Natural killer cell (primary cell): Measurements from ENCODE around the gene CST11. TPM values are rescaled to one million over a fixed set of nuclear protein-coding genes. Genes with fewer than 3 reads are reported as not detected.

Experiments
- ATAC-seq, 3 donors: fragments of 150-1000 bp in 2 of 3; fragments of 200-7000 bp in 1 of 3; cut with Tn5 transposase; 1 replicate in 1 of 3; 2 replicates in 2 of 3; pipeline ENCODE4 v1.10.0; 2021; ENCODE audit warnings: mild to moderate bottlenecking in 2 of 3, moderate library complexity in 2 of 3
- DNase-seq, 2 donors: peaks; one replicate each; pipeline versions ENCODE4 v3.0.0 to v3.0.0-alpha.2; 2013 to 2021; ENCODE audit warnings: mixed read lengths in 1 of 2
- H3K27ac ChIP-seq: one replicate; pipeline ENCODE4 v1.5.1; 2013; ENCODE audit warnings: mild to moderate bottlenecking, low read length
- H3K27me3 ChIP-seq: one replicate; pipeline ENCODE4 v1.6.1; 2013; ENCODE audit warnings: low read length; ENCODE audit not compliant: control insufficient read depth, insufficient read depth
- H3K36me3 ChIP-seq: one replicate; pipeline ENCODE4 v1.6.1; 2013; ENCODE audit warnings: low read length; ENCODE audit not compliant: control insufficient read depth, insufficient read depth
- H3K4me1 ChIP-seq: one replicate; pipeline ENCODE4 v1.6.1; 2013; ENCODE audit warnings: low read length; ENCODE audit not compliant: control insufficient read depth, insufficient read depth
- H3K4me3 ChIP-seq: one replicate; pipeline ENCODE4 v1.5.1; 2013; ENCODE audit warnings: low read length
- H3K9me3 ChIP-seq: one replicate; pipeline ENCODE4 v1.6.1; 2013; ENCODE audit warnings: low read length; ENCODE audit not compliant: control insufficient read depth, insufficient read depth
- H3K27ac Mint-ChIP-seq, 2 donors: one replicate each; pipeline ENCODE4 v1.8.0; 2022; ENCODE audit warnings: mild to moderate bottlenecking in 2 of 2, mixed read lengths in 2 of 2, moderate library complexity in 1 of 2
- H3K27me3 Mint-ChIP-seq, 2 donors: one replicate each; pipeline ENCODE4 v1.8.0; 2022; ENCODE audit warnings: low read depth in 2 of 2, mixed read lengths in 2 of 2
- H3K36me3 Mint-ChIP-seq: one replicate; pipeline ENCODE4 v1.8.0; 2022; ENCODE audit warnings: mixed read lengths
- H3K4me1 Mint-ChIP-seq, 2 donors: one replicate each; pipeline ENCODE4 v1.8.0; 2022; ENCODE audit warnings: mixed read lengths in 2 of 2
- H3K4me3 Mint-ChIP-seq: one replicate; pipeline ENCODE4 v1.8.0; 2022; ENCODE audit warnings: mild to moderate bottlenecking, moderate library complexity, mixed read lengths
- H3K9me3 Mint-ChIP-seq, 2 donors: one replicate each; pipeline ENCODE4 v1.8.0; 2022; ENCODE audit warnings: mixed read lengths in 2 of 2
- CTCF ChIP-seq: fragments of 200-600 bp; IDR thresholded peaks from one replicate; pipeline ENCODE4 v1.8.0; 2022; ENCODE audit warnings: antibody characterized with exemption
- WGBS: methylation state at CpG from one replicate; pipeline ENCODE4 v1.1.7; 2013; ENCODE audit warnings: missing lambda C conversion rate; ENCODE audit not compliant: insufficient coverage; 5-methylcytosine and 5-hydroxymethylcytosine counted together
- intact Hi-C: fragments of 100-400 bp; cut with micrococcal nuclease; formaldehyde crosslinking; loops from one replicate; pipeline ENCODE4 v1.14.2; 2022
- total RNA-seq, 4 donors: library from RNA; stranded (reverse); fragments of 120-200 nt in 1 of 4; gene quantifications; one replicate each; pipeline versions ENCODE4 v1.2.3 to v1.2.4, GENCODE V29; 2013 to 2022

CST11 gene
- total RNA-seq, 3 donors from 2014 or later (not counting 1 experiment from before 2014, with no cell fraction given) = not detected

DNA sequence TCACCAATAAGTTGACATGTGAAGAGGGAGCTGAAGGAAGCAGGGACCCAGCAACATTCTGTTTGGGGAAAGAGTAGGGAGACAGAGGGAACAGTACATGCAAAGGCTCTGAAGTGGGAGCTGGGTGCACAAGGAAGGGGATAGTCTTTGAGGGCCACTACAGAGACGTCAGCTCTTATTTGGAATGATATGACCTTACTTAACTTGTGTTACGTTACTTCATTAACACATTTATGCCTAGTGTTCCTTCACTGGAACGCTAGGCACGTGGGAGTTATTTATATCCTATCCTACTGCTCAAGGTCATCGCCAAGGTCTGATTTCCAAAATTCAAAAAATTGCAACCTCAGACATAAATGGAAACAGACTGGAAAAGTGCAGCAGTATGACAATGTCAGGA, 51.6 kb downstream of the CST11 start:
- no peaks in the 10 kb centered on the region for H3K36me3 ChIP-seq
- WGBS = 100% methylated on average over 5 of the region's 5 CpGs
- Mint-ChIP-seq H3K4me1 (peaks cover 6 to 18% of the 10 kb centered on the region in 2 donors), H3K27ac (no peak overlapping the region), H3K27me3 (no peaks in the 10 kb centered on the region), H3K36me3 (no peaks in the 10 kb centered on the region), H3K9me3 (no peaks in the 10 kb centered on the region), H3K4me3 (no peak overlapping the region)
- intact Hi-C loops = no loop called here
- no peak for TF ChIP-seq CTCF
- no peaks in the 10 kb centered on the region for H3K27me3 ChIP-seq
- ATAC-seq (no peak), DNase-seq (no peak)
- no peak overlapping the region for H3K4me3 ChIP-seq
- H3K9me3 ChIP-seq = no peaks in the 10 kb centered on the region
- H3K4me1 ChIP-seq = no peaks in the 10 kb centered on the region
- H3K27ac ChIP-seq = no peak overlapping the region

Other genes with a start within 250 kb of the CST11 start
- gene NXT1, start 102.1 kb downstream of the CST11 start, total RNA-seq = 10 to 100 TPM; 47.4 to 61.8 (median 56.3) TPM
- 10 to 100 TPM; 45.1 to 56.6 (median 45.9) TPM for gene GZF1, start 90.7 kb downstream of the CST11 start, total RNA-seq
- gene NAPB, start 31.4 kb downstream of the CST11 start, total RNA-seq = 10 to 100 TPM; 22.8 to 23.9 (median 22.9) TPM
- not detected for gene CSTL1, start 13.2 kb downstream of the CST11 start, total RNA-seq
- gene CST8, start 38.2 kb upstream of the CST11 start, total RNA-seq = not detected
- gene CST9L, start 115.6 kb upstream of the CST11 start, total RNA-seq = not detected
- not detected for gene CST9, start 153.0 kb upstream of the CST11 start, total RNA-seq
- gene CST3, start 185.1 kb upstream of the CST11 start, total RNA-seq = 100 to 1,000 TPM in 1 of 3 donors, 10 to 100 TPM in 2; 30.0 to 118 (median 83.8) TPM
- gene CST4, start 236.2 kb upstream of the CST11 start, total RNA-seq = not detected